DMS153 treated with DMSO at 0.1 percent for 48 hours (cell line): ENCODE measurements around the gene WNT7B.

Experiments used
- DNase-seq: peaks from one replicate; lab custom pipeline; 2025; ENCODE audit not compliant: unreplicated experiment; lab: John Stamatoyannopoulos, UW

Gene WNT7B

DNA sequence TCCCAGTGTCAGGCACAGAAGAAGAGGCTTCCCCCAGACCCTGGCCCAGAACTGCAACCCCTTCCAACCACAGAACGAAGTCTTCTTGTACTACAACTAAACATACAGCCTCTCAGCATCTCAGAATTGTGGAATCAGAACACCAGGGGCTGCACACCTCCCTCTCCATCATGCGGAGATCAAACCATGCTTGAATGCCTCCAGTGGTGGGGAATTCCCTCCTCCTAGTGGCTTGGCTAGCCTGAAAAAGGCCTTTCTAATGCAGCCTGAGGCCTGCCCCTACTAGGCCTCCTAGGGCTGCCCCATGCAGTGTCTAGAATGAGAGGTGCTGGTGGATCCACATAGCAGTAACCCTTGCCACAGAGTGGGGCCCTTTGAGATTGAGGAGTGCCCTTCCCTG lies 62.7 kb downstream of the WNT7B start:
- no peak for DNase-seq

DNA sequence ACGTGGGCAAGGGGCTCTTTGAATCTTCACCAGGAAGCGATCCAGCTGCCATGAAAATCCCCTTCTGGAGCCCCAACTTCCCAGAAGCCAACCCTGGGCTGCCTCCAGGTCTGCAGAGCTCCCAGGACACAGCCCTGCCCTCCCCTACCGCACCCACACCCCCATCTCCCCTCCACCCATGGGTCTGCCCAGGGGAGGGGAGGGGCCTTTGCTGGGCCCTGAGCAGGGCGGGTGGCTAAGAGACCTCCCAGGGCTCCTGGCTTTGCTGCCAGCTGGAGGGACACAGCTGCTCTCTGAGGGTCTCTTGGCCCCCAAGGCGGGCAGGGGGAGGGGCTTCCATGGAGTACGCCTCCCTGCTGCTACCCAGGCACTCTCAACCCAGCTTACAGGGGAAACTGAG lies 64.1 kb downstream of the WNT7B start:
- no peak for DNase-seq

DNA sequence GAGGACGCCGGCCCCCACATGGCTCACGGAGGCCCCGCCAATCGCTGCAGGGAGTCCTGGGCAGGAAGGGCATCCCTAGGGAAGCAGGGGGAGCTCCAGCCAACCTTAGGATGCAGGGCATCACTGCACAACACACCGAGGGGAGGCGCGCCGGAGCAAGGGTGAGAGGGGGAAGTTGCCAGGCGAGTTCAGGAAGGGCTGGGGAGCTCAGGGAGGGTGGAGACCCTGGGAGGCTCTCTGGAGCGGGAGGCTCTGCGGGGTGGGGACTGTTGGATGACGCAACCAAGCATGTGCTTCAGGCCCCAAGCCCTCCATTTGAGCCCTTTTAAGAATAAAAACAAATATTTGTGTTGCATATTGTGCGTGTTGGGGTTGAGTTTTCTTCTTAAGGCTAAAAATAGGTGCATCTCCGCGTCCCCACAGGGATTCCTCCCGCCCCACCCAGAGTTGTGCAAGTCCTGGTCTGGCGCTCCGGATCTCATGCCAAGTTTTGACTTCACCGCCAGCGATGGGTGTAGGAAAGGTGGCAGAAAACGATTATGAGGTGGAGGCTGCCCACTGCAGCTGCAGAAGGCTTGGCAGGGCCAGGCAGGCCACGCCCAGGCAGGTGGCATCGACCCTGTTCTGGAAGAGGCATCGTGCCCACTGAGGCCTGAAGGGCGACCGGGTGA lies 65.2 kb downstream of the WNT7B start:
- peak; percentile 66 for DNase-seq

DNA sequence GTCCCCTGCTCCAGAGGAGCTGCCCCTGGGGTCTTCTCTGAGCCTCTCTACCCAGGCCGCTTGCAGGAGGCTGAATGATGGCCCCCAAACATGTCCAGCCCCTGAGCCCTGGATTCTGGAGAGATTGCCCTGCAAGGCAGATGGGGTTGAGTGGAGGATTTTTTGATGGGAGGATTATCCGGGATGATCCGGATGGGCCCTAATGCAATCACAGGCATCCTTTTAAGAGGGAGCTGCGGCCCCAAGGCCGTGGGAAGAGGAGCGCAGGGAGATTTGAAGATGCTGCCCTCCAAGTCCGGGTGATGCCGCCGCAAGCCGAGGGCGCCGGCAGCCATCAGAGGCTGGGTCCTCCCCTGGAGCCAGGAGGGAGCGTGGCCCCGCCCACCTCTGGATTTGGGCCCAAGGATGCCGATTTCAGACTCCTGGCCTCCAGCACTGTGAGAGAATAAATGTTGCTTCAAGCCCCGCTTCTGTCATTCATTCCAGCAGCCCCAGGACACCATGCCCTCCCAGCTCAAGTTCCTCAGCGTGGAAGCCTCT lies 66.0 kb downstream of the WNT7B start:
- no peak for DNase-seq

DNA sequence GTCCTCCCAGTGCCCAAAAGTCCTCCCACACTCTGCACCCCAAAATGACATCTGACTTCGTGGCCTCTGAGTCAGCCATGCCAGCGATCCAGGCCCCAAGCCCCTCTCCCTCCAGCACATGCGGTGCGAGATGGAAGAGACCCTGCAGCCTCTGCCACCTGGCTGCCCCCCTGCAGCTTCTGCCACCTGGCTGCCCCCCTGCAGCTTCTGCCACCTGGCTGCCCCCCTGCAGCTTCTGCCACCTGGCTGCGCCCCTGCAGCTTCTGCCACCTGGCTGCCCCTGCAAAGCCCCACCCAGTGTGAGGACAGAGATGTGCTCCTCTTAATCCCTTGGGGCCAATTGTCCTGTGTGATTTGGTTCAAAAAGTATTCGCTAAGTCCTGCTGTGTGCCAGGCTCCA lies 68.0 kb downstream of the WNT7B start:
- no peak for DNase-seq

DNA sequence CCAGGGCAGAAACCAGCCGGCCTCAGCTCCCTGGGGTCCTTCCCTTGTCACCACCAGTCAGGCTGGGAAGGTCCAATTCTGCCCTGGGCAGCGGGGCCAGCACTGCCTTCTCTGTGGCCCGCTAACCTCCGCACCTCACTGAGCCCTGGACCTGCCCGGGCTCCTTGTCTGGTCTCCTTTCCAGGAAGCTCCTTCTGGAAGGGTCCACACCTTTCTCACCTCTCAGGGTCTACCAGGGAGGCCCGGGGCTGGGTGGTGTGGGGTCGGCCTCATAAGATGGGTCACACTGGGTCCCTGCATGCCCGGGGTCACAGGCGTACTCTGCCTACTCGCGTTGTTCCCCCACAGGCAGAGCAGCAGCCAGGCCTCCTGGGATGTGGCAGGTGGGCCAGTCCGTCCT lies 69.0 kb downstream of the WNT7B start:
- no peak for DNase-seq

DNA sequence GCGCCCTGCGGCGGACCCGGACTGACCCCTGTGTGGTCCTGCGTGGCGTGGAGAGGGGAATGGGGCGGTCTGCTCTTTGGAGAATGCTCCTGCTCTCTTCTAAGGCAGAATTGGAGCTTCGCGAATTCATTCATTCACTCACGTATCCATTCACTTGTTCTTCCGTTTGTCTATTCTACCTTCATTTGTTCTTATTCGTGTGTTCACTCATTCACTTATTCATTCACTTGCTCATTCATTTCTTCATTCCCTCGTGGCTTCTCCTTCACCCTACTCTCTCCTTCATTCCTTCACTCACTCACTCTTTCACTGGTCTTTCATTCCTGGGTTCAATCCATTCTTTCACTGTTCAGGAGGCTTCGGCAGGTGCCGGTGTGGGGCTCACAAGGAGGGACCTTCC lies 69.6 kb downstream of the WNT7B start:
- DNase-seq: no peak

DNA sequence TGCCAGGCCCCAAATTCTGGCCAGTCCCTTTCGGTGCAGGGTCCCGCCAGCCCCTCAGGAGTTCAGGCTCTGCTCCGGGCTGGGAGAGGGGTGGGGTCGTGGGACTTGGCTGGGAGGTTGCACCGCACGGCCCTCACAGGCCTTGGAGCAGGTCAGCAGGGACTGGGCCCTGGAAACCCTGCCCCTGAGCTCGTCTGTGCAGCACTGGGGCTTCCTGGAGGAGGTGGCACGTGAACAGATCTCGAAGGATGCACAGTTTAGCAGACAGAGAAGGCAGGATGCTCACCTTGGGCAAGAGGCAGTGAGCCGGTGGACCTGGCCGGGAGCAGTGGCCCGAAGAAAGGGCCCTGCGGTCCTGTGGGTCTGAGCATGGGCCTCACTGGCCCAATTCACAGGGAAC lies 70.0 kb downstream of the WNT7B start:
- no peak for DNase-seq

DNA sequence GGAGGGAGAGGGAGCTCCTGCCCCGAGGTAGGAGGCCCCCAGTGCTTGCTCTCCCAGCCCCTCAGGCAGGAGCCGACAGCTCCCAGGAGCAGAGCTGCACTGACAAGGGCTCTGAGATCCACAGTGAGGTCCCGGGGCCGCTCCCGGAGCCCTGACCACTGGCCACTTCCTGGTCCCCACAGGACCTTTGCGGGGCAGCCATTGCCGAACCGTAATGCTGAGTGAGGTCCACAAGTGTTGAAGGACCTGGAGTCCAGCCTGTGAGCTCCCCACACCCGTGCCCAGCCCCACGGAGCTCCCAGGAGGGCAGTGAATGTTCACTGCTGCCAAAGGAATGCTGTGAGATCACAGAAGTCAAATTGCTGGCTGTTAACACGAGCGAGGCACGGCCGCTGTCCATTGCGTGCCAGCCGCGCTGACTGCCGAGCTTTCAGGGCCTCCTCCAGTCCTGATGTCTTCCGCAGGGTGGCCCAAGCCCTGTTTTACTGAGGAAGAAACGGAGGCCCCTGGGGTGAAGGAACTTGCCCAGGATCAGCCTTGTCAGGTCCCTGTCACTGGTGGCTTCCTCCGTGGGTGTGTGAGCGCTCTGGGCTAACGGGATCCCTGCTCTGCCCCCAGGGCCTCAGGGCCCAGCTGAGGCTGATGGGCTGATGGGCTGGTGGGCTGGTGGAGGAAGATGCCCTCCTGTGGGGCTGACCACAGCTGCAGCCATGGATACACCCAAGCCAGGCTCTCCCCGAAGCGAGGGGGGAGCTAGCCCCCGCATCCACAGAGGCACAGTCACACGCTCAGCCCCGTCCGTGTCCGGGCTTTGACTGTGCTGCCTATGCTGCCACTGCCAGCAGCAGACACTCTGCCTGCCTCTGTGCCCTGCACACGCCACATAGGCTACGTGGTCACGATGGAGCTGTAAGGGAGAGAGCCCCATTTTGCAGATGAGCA lies 70.8 kb downstream of the WNT7B start:
- no peak for DNase-seq

DNA sequence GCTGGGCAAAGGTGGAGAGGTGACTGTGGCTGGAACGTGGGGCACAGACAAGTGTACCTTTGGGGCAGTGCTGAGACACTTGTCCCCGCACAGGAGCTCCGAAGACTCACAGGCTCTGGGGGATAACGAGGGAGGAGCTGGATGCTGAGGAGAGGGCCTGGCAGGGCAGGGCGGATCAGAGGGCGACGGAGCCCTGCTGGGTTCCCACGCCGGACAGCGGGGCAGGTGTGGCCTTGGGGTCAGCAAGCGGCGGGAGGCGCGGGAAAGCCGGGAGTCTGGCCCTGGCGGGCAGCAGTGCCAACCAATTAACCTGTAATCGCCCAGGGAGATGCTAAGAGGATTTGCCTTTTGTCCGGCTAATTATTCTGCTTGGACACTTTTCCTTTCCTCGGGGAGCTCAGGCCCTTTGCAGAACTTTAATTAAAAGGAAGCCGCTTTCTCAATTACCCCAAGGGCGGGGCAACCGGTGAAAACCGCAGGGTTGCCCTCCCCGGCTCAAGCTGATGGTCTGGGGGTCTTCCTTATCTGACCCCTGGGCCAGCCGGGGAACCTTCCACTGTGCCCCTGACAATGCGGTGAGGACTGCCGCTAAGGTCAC lies 71.5 kb downstream of the WNT7B start:
- DNase-seq: no peak

DNA sequence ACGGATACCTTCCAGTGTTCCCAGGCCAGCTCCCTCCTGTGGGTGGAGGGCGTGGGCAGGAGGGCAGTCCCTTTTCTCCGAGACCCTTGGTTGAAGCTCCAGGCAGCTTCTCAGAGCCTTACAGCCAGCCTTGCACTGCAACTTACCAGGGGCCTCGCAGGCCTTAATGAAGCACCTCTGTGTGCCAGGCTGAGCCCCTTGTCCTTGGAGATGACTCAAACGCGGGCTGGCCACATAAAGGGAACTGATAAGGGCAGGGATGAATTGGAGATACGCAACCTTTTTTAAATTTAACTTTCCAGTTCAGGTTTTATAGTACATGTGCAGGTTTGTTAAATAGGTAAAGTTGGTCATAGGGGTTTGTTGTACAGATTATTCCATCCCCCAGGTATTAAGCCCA lies 72.7 kb downstream of the WNT7B start:
- DNase-seq: no peak

DNA sequence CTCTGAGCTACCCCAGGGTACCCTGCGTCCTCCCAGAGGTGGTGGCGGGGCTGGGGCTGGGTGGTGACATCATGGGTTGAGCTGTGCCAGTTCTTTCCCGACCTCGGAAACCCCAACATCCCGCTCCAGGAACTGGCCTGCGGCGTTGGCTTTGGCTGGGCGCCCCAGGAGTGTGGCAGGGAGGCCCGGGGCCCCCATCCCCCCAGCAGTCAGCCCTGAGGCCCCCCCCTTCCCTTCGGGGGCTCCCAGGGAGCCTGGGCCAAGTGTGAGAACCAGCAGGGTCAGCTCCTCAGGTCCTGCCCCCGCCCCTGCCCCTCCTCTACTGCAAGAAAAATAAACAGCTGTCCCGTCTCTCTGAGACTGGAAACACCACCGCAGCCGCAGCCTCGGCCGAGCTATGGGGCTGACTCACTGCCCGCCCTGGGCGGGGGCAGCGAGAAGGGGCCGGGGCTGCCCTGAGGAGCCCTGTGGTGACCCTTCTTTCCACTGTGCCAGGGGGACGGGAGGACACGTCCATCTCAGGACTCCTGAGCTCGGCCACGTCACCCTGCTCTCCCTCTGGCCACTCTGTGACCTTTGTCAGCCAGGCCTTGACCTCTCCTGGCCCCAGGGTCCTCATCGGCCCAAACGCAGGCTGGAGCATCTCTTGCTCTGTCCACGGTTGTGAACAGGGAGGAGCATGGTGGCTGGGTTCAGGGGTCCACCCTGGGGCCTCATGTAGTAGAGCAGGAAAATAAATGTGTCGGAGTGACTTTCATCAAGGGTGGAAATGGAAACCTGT lies 73.4 kb downstream of the WNT7B start:
- no peak for DNase-seq

DNA sequence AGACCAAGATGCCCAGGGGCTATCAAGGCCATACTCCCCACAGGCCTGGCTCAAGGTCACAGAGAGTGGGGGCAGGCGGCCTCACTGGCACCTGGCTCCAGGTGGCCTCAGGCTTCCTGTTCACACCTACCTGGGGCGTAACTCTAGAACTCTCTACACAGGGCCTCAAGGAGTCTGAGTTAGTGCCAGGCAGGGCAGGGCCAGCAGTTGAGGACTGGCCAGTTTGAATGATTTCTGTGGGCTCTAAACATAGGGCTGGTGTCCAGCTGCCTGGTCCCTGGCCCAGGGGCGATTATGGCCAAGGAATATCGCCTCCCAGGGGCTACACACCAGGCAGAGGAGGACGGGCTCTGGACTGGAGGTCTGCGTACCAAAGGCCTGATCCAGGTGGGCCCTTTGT lies 79.2 kb downstream of the WNT7B start:
- no peak for DNase-seq

DNA sequence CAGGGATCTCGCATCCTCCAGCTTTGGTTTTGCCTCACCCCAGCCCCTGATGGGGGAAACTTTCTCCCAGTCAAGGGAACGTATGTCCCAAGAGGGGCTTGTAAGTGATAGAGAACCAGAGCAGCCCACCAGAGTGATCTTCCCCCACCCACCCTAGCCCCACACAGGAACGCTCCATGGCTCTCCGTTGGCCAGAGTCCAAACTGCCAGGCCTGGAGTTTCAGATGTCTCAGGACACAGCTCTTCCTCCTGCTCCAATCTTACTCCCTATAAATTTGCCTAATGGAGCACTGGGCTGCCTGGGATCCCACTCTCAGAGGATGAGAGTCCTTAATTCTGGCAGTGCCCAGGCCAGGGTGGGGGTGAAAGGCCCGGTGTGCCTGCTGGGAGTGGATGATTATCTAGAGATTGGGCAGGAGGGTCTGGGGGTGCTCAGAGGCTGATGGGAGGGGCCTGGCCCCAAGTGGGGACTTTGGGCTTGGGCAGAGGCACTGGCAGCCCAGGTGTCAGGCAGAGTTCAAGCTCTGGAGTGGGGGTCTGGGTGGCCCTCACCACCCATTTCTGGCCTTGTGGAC lies 79.9 kb downstream of the WNT7B start:
- no peak for DNase-seq

DNA sequence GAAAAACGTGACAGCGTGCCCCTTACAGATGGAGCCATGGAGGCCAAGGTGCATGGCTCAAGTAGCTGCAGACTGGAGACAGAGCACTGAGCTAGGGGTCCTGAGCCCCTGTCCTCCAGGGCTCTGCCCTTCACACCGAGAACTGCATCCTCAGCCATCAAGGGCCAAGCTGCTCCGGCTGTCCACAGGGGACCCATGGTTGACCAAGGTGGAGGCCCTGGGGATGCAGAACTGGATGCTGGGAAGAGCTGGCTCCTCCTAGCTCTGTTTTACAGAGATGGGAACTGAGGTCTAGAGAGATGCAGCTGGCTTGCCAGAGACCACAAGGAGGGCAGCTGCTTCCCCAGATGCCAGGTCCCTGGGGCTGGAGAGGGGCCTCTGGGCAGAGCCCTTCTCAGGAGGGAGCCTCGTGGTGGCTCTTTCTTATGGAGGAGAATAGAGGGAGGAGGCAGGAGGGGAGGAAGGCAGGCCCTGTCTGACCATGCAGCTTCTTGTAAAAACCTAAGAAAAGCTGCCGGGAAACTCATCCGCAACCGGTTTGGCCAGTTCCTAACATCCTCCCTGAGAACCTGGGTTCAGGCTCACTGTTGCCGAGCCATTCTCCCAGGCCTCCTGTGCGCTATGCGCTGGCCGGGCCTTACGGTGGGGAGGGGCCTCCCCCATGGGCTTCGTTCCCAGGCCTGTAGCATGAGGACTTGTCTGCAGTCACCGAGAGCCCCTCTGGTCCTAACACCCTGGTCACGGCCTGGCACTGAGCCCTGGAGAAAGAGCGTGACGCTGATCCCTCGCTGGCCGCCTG lies 80.6 kb downstream of the WNT7B start:
- peak; percentile 37 for DNase-seq

DNA sequence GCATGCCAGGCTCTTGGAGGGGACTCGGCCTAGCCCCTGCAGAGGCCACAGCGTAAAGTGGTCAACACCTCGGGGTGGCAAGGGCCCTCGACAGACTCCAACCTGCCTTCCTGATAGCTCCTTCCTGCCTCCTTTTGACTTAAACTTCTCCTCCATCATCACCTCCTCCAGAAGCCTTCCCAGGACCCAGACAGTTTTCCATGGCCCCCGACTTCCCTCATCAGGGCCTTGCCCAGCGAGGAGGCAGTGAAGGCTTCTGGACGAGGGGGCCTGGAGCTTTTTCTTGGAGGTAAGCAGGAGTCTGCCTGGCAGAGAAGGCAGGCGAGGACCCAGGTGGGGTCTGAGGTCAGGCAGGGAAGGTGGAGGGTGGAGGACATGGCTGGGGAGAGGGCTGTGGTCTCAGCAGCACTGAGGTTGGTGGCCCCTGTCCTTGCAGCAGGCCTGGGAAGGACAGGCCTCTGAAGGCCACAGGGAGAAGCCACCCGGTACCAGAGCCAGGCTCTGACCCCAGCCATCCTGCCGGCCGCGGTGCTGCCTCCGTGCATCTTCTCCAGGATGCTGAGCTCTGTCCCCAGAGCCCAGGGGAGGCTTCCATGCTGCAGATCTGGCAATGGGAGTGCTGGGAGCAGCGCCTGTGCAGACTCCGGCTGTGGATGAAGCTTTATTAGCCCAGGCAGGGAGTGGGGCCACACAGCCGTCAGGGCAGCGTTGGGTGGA lies 81.4 kb downstream of the WNT7B start:
- no peak for DNase-seq

DNA sequence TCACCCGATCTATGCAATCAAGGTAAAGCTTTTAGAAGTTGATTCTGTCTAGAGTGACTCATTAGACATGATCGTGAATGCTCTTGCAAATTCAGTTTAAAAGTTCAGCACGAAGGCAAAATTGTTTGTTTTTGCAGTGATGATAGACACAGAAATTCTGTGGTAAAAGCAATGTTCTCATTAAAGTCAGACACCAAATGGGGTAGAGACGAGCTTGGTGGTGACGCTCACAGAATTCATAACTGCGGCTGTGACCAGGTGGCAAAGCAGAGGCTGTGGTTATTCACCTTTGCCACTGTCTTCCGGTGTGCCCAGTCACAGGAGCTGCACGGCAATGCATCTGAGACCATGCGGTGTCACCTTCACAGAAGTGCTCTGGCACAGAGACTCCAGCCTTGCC lies 83.4 kb downstream of the WNT7B start:
- DNase-seq: no peak

DNA sequence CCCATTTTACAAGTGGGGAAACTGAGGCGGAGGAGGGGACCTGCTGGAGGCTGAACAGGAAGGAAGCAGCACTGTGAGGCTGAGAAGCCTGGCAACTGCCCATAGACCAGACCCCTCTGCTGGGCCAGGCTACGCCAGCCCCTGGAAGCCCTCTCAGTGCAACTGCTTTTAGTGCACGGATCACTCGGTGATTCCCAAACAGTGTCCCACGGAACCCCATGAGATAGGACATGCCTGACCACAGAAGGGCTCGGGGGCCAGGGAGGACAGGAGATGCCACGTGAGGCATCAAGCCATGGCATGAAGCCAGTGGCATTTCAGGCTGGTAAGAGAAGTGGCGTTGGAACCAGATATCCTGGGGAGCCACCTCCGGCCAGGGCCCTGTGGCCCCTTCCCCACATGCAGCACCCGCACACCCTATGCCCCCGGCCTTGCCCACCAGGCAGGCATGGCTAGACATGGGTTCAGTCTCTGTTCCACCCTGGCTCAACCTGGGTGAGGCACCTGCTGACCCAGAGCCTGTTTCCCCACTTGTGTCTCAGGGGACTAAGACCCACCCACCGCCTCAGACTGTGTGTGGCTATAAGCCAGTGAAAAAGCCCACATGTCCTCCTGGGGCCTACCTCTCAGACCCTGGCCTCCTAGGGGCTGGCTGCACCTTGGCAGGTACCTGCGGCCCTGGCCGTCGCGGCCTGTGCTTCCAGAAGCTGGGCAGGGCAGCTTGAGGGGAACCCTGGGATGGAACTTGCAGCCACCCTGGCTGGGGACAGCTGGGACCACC lies 84.1 kb downstream of the WNT7B start:
- no peak for DNase-seq
